Measurements from ENCODE around the gene PLXNA4. TPM values are rescaled to one million over a fixed set of nuclear protein-coding genes. Genes with fewer than 3 reads are reported as not detected.

The PLXNA4 gene
- total RNA-seq, 1 experiment from 2014 or later: 0.11 TPM

GRCh38 chr7:132135746-132136385, 440.4 kb downstream of the PLXNA4 start:
- no peaks in the 10 kb centered on the region for H3K36me3 ChIP-seq (ENCODE audit: insufficient read depth, low read length, poor library complexity, severe bottlenecking)
- H3K4me1 ChIP-seq (ENCODE audit: insufficient read depth, low read length, poor library complexity, severe bottlenecking): no peaks in the 10 kb centered on the region
- POLR2A ChIA-PET (ENCODE audit: low non-redundant PET): no interaction called here
- no TSS peak for BruUV-seq (replicated peaks)
- H3K9me3 ChIP-seq (ENCODE audit: low read depth, low read length, poor library complexity, severe bottlenecking): no peaks in the 10 kb centered on the region
- H3K4me3 ChIP-seq (ENCODE audit: low read depth, low read length, poor library complexity, severe bottlenecking): no peak overlapping the region
- no peak overlapping the region for H3K27ac ChIP-seq (ENCODE audit: low read depth, low read length, poor library complexity, severe bottlenecking)
- CTCF ChIA-PET: no interaction called here
- no peak for TF ChIP-seq EZH2 (IDR thresholded peaks at IDR 0.05; ENCODE audit: borderline replicate concordance, low read depth, low read length, poor library complexity, severe bottlenecking)
- TF ChIP-seq CTCF (conservative IDR thresholded peaks at IDR 0.05; ENCODE audit: low read depth, low read length): no peak
- H3K27me3 ChIP-seq (replicated peaks; ENCODE audit: insufficient read depth, low read depth, low read length, poor library complexity): no peaks in the 10 kb centered on the region
- DNase-seq (ENCODE audit: low spot score): no peak
- intact Hi-C loops (cut with micrococcal nuclease; ENCODE audit: unreplicated experiment): no loop called here

GRCh38 chr7:132134814-132135445, 441.3 kb downstream of the PLXNA4 start:
- no peak for DNase-seq (ENCODE audit: low spot score)
- CTCF ChIA-PET: no interaction called here
- Histone ChIP-seq H3K4me3 (ENCODE audit: low read depth, low read length, poor library complexity, severe bottlenecking) (no peak overlapping the region), H3K9me3 (ENCODE audit: low read depth, low read length, poor library complexity, severe bottlenecking) (no peaks in the 10 kb centered on the region), H3K4me1 (ENCODE audit: insufficient read depth, low read length, poor library complexity, severe bottlenecking) (no peaks in the 10 kb centered on the region), H3K27me3 (replicated peaks; ENCODE audit: insufficient read depth, low read depth, low read length, poor library complexity) (no peaks in the 10 kb centered on the region), H3K36me3 (ENCODE audit: insufficient read depth, low read length, poor library complexity, severe bottlenecking) (no peaks in the 10 kb centered on the region), H3K27ac (ENCODE audit: low read depth, low read length, poor library complexity, severe bottlenecking) (no peak overlapping the region)
- no peak for TF ChIP-seq EZH2 (IDR thresholded peaks at IDR 0.05; ENCODE audit: borderline replicate concordance, low read depth, low read length, poor library complexity, severe bottlenecking)
- no TSS peak for BruUV-seq (replicated peaks)
- POLR2A ChIA-PET (ENCODE audit: low non-redundant PET): no interaction called here
- intact Hi-C loops (cut with micrococcal nuclease; ENCODE audit: unreplicated experiment): no loop called here

GRCh38 chr7:132133501-132133900, 442.8 kb downstream of the PLXNA4 start:
- Histone ChIP-seq H3K4me1 (ENCODE audit: insufficient read depth, low read length, poor library complexity, severe bottlenecking) (no peaks in the 10 kb centered on the region), H3K27me3 (replicated peaks; ENCODE audit: insufficient read depth, low read depth, low read length, poor library complexity) (no peaks in the 10 kb centered on the region), H3K27ac (ENCODE audit: low read depth, low read length, poor library complexity, severe bottlenecking) (no peak overlapping the region), H3K9me3 (ENCODE audit: low read depth, low read length, poor library complexity, severe bottlenecking) (no peaks in the 10 kb centered on the region), H3K36me3 (ENCODE audit: insufficient read depth, low read length, poor library complexity, severe bottlenecking) (no peaks in the 10 kb centered on the region), H3K4me3 (ENCODE audit: low read depth, low read length, poor library complexity, severe bottlenecking) (no peak overlapping the region)
- intact Hi-C loops (cut with micrococcal nuclease; ENCODE audit: unreplicated experiment): no loop called here
- no TSS peak for BruUV-seq (replicated peaks)
- ChIA-PET CTCF (no interaction called here), POLR2A (ENCODE audit: low non-redundant PET) (no interaction called here)
- TF ChIP-seq CTCF (conservative IDR thresholded peaks at IDR 0.05; ENCODE audit: low read depth, low read length): no peak
- no peak for TF ChIP-seq EZH2 (IDR thresholded peaks at IDR 0.05; ENCODE audit: borderline replicate concordance, low read depth, low read length, poor library complexity, severe bottlenecking)
- DNase-seq (ENCODE audit: low spot score): no peak

GRCh38 chr7:132131196-132131595, 445.1 kb downstream of the PLXNA4 start:
- intact Hi-C loops (cut with micrococcal nuclease; ENCODE audit: unreplicated experiment): no loop called here
- H3K9me3 ChIP-seq (ENCODE audit: low read depth, low read length, poor library complexity, severe bottlenecking): no peaks in the 10 kb centered on the region
- ChIA-PET CTCF (no interaction called here), POLR2A (ENCODE audit: low non-redundant PET) (no interaction called here)
- H3K27ac ChIP-seq (ENCODE audit: low read depth, low read length, poor library complexity, severe bottlenecking): no peak overlapping the region
- DNase-seq (ENCODE audit: low spot score): no peak
- H3K27me3 ChIP-seq (replicated peaks; ENCODE audit: insufficient read depth, low read depth, low read length, poor library complexity): no peaks in the 10 kb centered on the region
- BruUV-seq (replicated peaks): no TSS peak
- no peak for TF ChIP-seq EZH2 (IDR thresholded peaks at IDR 0.05; ENCODE audit: borderline replicate concordance, low read depth, low read length, poor library complexity, severe bottlenecking)
- TF ChIP-seq CTCF (conservative IDR thresholded peaks at IDR 0.05; ENCODE audit: low read depth, low read length): no peak
- no peak overlapping the region for H3K4me3 ChIP-seq (ENCODE audit: low read depth, low read length, poor library complexity, severe bottlenecking)
- H3K36me3 ChIP-seq (ENCODE audit: insufficient read depth, low read length, poor library complexity, severe bottlenecking): no peaks in the 10 kb centered on the region
- no peaks in the 10 kb centered on the region for H3K4me1 ChIP-seq (ENCODE audit: insufficient read depth, low read length, poor library complexity, severe bottlenecking)

Data from A673 (cell line).